Fibroblast of lung (primary cell): ENCODE results near the gene C13orf42. TPM values are rescaled to one million over a fixed set of nuclear protein-coding genes. Genes with fewer than 3 reads are reported as not detected.

Source experiments
- DNase-seq, 2 donors: peaks; one replicate each; pipeline versions ENCODE4 v3.0.0 to v3.0.0-alpha.2; 2010; ENCODE audit warnings: low read depth in 2 of 2
- H2AFZ ChIP-seq: 2 replicates; pipeline ENCODE4 v1.5.1; 2012; ENCODE audit warnings: low read length, control low read depth, inconsistent platforms
- H3K27ac ChIP-seq: 2 replicates; pipeline ENCODE4 v1.5.1; 2011; ENCODE audit warnings: low read length, control low read depth; ENCODE audit not compliant: insufficient read depth
- H3K27me3 ChIP-seq: 2 replicates; pipeline ENCODE4 v1.5.1; 2011; ENCODE audit warnings: mild to moderate bottlenecking, low read length; ENCODE audit not compliant: control insufficient read depth, insufficient read depth
- H3K36me3 ChIP-seq: 2 replicates; pipeline ENCODE4 v1.5.1; 2011; ENCODE audit warnings: low read length; ENCODE audit not compliant: control insufficient read depth, insufficient read depth
- H3K4me1 ChIP-seq: 2 replicates; pipeline ENCODE4 v1.5.1; 2011; ENCODE audit warnings: low read length; ENCODE audit not compliant: control insufficient read depth, insufficient read depth; ENCODE audit errors: extremely low read depth
- H3K4me2 ChIP-seq: 2 replicates; pipeline ENCODE4 v1.5.1; 2011; ENCODE audit warnings: low read length, control low read depth; ENCODE audit not compliant: insufficient read depth; ENCODE audit errors: extremely low read depth
- H3K4me3 ChIP-seq, 4 experiments: fragments of 200-600 bp in 1 of 4; sonication (generic) in 1 of 4; replicated peaks in 1 of 4; 2 replicates each; pipeline ENCODE4 v1.5.1; 2011 to 2016; ENCODE audit warnings: low read length in 4 of 4, low read depth in 3 of 4, mild to moderate bottlenecking in 3 of 4, control low read depth in 2 of 4, inconsistent platforms in 1 of 4, mixed read lengths in 1 of 4; ENCODE audit not compliant: insufficient read depth in 1 of 4; ENCODE audit errors: control extremely low read depth in 1 of 4
- H3K79me2 ChIP-seq: 2 replicates; pipeline ENCODE4 v1.5.1; 2012; ENCODE audit warnings: mild to moderate bottlenecking, low read length, inconsistent platforms; ENCODE audit not compliant: control insufficient read depth, insufficient read depth
- H3K9ac ChIP-seq: 2 replicates; pipeline ENCODE4 v1.5.1; 2011; ENCODE audit warnings: mild to moderate bottlenecking, low read length, control low read depth; ENCODE audit not compliant: insufficient read depth
- H3K9me3 ChIP-seq: 2 replicates; pipeline ENCODE4 v1.5.1; 2012; ENCODE audit warnings: low read depth, low read length; ENCODE audit not compliant: control insufficient read depth, insufficient read depth
- H4K20me1 ChIP-seq: 2 replicates; pipeline ENCODE4 v1.5.1; 2011; ENCODE audit warnings: low read length; ENCODE audit not compliant: control insufficient read depth, insufficient read depth; ENCODE audit errors: extremely low read depth
- EZH2 ChIP-seq: IDR thresholded peaks from 2 replicates; pipeline ENCODE4 v1.5.1; 2012; ENCODE audit warnings: low read length, control low read depth, mild to moderate bottlenecking; ENCODE audit errors: missing control alignments
- polyA plus RNA-seq, 2 donors: library from polyadenylated mRNA; depleted of rRNA in 1 of 2; stranded (reverse) in 1 of 2; unstranded in 1 of 2; fragments of >200 nt; gene quantifications; 2 replicates each; pipeline ENCODE4 v1.2.1, GENCODE V29; 2011 to 2012; ENCODE audit warnings: missing spikeins in 1 of 2
- total RNA-seq: library from RNA; depleted of rRNA; stranded (reverse); fragments of >200 nt; gene quantifications from 2 replicates; pipeline ENCODE4 v1.2.1, GENCODE V29; 2014
- TF ChIP-seq, protein P1 (sequence below), 2 donors: IDR thresholded peaks in 1 of 2; conservative IDR thresholded peaks in 1 of 2; 1 replicate in 1 of 2; 2 replicates in 1 of 2; pipeline ENCODE4 v1.5.1; 2011 to 2012; ENCODE audit warnings: low read length in 2 of 2, control low read depth in 1 of 2, inconsistent platforms in 1 of 2, low read depth in 1 of 2, mild to moderate bottlenecking in 1 of 2

C13orf42 gene
- total and polyA plus RNA-seq, 2 donors (not counting 1 experiment from before 2014, with no cell fraction given) = not detected

DNA sequence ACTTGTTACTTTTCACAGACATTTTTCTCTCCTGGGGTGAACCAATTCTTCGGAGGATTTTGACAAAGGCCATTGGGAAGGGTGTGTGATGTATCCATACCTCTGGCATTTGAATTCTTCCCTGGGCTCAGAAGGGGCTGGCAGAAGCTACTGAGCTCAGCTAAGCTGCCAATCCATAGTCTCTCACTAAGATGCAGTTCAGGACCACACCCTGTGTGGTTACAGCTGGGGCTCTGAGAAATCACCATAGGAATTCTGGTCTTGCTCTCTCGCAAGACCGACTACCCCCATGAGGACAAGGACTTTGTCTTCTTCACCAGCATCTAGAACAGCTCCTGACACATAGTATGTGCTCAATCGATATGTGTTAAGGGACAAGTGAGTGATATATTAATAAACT, 6.0 kb downstream of the C13orf42 start:
- no peaks in the 10 kb centered on the region for H3K36me3 ChIP-seq
- H4K20me1 ChIP-seq = no peaks in the 10 kb centered on the region
- DNase-seq = no peak
- no peaks in the 10 kb centered on the region for H3K9me3 ChIP-seq
- no peak overlapping the region for H3K4me2 ChIP-seq
- no peak overlapping the region for H3K27ac ChIP-seq
- H3K4me3 ChIP-seq = no peak overlapping the region
- TF ChIP-seq, protein P1, sequence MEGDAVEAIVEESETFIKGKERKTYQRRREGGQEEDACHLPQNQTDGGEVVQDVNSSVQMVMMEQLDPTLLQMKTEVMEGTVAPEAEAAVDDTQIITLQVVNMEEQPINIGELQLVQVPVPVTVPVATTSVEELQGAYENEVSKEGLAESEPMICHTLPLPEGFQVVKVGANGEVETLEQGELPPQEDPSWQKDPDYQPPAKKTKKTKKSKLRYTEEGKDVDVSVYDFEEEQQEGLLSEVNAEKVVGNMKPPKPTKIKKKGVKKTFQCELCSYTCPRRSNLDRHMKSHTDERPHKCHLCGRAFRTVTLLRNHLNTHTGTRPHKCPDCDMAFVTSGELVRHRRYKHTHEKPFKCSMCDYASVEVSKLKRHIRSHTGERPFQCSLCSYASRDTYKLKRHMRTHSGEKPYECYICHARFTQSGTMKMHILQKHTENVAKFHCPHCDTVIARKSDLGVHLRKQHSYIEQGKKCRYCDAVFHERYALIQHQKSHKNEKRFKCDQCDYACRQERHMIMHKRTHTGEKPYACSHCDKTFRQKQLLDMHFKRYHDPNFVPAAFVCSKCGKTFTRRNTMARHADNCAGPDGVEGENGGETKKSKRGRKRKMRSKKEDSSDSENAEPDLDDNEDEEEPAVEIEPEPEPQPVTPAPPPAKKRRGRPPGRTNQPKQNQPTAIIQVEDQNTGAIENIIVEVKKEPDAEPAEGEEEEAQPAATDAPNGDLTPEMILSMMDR (conservative IDR thresholded peaks at IDR 0.05 in 1 of 2, IDR thresholded peaks at IDR 0.05 in 1 of 2; ENCODE audit: low read depth in 1 of 2, low read length in 2 of 2) = no peak
- TF ChIP-seq EZH2 = no peak
- H3K27me3 ChIP-seq = peaks cover 4% of the 10 kb centered on the region
- no peaks in the 10 kb centered on the region for H3K79me2 ChIP-seq
- H3K9ac ChIP-seq = no peak overlapping the region
- H3K4me1 ChIP-seq = no peaks in the 10 kb centered on the region
- H2AFZ ChIP-seq = no peak overlapping the region

DNA sequence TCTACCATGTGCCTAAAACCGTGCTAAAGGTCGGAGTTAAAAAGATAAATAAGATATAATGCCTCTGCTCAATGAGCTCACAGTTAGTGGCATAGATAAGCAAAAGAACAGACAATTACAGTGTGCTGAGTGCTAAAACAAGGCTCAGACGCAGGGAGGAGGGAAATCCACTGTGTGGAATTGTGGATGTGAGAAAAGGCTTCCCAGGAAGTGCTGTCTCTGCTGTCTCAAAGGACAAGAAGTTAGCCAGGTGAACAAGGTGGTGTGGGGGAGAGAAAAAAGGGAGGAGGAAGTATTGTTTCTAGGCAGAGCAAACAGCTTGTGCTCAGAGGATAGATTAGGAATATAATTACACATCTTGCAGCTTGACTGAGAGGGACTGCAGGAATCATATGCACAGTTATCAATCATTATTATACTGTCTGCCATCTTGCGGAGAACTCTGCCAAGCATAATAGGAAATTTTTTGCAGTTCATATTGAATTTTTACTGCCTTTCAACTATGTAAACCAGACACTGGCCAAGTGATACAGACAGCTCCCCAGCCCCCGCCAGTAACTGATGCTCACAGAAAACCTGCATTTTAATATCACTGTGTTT, 9.3 kb downstream of the C13orf42 start:
- Histone ChIP-seq H3K9ac (no peak overlapping the region), H3K27ac (no peak overlapping the region), H3K36me3 (no peaks in the 10 kb centered on the region), H2AFZ (no peak overlapping the region), H3K4me3 (no peak overlapping the region), H3K27me3 (peaks cover 5% of the 10 kb centered on the region), H3K4me2 (no peak overlapping the region), H3K9me3 (no peaks in the 10 kb centered on the region), H3K79me2 (no peaks in the 10 kb centered on the region), H3K4me1 (no peaks in the 10 kb centered on the region), H4K20me1 (no peaks in the 10 kb centered on the region)
- no peak for DNase-seq
- TF ChIP-seq, protein P1 (conservative IDR thresholded peaks at IDR 0.05 in 1 of 2, IDR thresholded peaks at IDR 0.05 in 1 of 2; ENCODE audit: low read depth in 1 of 2, low read length in 2 of 2) = no peak
- TF ChIP-seq EZH2 = no peak

DNA sequence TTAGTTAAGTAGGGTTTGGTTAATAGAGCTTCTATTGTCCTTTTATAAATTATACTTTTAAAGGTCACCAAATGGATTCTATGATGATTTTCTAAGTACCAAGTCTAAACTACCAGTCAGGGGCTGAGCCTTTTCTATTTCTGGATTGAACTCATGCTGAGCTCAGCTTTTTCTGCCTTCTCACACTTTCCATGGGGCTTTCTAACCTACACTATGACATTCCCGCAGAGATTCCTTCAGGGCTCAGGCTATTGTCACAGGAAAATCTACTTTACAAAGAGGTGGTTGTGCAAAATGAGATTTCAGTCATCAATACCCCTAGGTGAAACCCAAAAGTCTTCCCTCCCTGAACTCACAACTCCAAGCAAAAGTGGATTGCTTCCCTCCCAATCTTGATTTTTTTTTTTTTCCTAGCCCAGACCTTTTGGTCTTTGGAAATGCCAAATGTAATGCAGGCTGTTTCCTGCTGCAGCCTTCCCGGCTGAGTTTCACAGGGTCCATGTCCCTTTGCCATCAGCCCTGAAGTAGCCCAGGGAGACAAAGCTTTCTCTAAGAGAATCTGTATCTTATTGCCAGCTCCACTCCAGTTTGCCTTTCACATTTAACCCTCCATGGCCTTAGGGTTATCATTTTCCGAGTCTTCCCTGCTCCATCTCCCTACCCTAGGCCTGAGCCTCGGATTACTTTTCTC, 13.6 kb downstream of the C13orf42 start:
- Histone ChIP-seq H3K27ac (no peak overlapping the region), H2AFZ (no peak overlapping the region), H3K79me2 (no peaks in the 10 kb centered on the region), H3K4me1 (no peaks in the 10 kb centered on the region), H4K20me1 (no peaks in the 10 kb centered on the region), H3K36me3 (no peaks in the 10 kb centered on the region), H3K4me3 (no peak overlapping the region), H3K9ac (no peak overlapping the region), H3K4me2 (no peak overlapping the region), H3K27me3 (peaks cover 5% of the 10 kb centered on the region), H3K9me3 (no peaks in the 10 kb centered on the region)
- no peak for TF ChIP-seq EZH2
- TF ChIP-seq, protein P1 (conservative IDR thresholded peaks at IDR 0.05 in 1 of 2, IDR thresholded peaks at IDR 0.05 in 1 of 2; ENCODE audit: low read depth in 1 of 2, low read length in 2 of 2) = no peak
- no peak for DNase-seq
